NCI-H69 (cell line): ENCODE data around the gene KSR2.
A peak's percentile ranks its signal among the peaks of the same experiment; 100 is the strongest.
"Not testable (repeated sequence)": the region's sequence is repeated elsewhere in the genome, so short reads cannot be mapped to it uniquely, and the experiment has no call there.

Experiments
- DNase-seq: peaks from one replicate; lab custom pipeline; 2025; lab: John Stamatoyannopoulos, UW

The KSR2 gene

DNA sequence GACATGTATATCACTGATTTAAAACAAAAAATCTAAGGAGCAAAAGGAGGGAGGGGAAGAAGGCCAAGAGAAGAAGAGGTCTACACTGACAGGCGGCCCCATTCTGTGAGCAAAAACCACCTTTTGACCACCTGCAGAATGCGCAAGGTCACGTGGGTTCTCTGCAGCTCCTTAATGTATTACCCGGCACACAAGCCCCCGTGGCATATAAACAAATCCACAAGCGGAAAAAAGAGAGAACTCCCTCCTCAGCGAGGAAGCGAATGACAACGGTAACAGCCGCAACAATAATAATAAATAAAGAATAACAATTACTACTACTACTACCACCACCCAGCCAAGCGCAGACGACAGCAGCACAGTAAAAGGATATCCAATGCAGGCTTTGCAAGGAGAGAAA lies 1.3 kb downstream of the KSR2 start:
- DNase-seq = peak; percentile 57

DNA sequence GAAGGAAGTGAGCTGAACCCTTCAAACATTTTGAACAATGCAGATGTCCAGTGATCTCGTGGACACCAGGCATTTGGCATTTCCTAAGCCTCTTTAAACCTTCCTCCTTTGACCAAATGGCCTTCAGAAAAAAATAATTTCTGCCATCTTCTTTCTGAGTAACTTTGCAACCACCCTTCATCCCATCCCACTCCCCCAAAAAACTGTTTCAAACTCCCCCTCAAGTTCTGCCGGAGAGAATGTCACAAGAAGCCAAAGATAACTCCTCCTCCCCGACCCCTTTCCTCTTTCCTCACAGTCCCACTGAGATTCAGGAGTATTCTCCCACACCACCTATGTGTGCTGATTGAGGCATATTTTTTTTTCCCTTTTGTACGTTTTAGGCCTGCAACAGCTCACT lies 1.7 kb downstream of the KSR2 start:
- peak; percentile 15 for DNase-seq

DNA sequence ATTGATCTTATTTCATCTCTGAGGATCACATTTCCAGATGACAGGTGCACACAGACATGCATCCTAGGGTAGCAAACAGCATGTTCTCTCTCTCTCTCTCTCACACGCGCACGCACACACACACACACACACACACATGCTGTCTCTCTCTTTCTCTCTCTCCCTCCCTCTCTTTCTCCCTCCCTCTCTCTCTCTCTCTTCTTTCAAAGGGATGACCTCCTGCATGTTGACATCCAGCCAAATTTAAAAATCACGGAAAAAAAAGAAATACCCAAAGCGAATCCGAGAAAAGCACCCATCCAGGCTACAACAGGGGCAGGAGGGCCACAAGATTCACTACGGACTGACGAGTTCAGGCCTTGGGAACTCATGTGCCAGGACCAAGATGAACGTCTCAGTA lies 2.3 kb downstream of the KSR2 start:
- DNase-seq = peak; percentile 13

DNA sequence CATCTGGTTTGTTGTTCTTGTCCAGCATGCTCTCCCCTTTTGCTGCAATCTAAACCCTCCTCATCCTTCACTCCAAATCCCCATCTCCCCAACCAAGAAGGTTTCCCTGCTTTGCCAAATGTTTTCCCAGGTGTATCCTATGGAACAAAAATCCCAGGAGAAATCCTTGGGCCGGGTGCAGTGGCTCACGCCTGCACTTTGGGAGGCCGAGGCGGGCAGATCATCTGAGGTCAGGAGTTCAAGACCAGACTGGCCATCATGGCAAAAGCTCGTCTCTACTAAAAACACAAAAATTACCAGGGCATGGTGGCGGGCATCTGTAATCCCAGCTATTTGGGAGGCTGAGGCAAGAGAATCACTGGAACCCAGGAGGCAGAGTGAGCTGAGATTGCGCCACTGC lies 5.0 kb downstream of the KSR2 start:
- DNase-seq = no peak

DNA sequence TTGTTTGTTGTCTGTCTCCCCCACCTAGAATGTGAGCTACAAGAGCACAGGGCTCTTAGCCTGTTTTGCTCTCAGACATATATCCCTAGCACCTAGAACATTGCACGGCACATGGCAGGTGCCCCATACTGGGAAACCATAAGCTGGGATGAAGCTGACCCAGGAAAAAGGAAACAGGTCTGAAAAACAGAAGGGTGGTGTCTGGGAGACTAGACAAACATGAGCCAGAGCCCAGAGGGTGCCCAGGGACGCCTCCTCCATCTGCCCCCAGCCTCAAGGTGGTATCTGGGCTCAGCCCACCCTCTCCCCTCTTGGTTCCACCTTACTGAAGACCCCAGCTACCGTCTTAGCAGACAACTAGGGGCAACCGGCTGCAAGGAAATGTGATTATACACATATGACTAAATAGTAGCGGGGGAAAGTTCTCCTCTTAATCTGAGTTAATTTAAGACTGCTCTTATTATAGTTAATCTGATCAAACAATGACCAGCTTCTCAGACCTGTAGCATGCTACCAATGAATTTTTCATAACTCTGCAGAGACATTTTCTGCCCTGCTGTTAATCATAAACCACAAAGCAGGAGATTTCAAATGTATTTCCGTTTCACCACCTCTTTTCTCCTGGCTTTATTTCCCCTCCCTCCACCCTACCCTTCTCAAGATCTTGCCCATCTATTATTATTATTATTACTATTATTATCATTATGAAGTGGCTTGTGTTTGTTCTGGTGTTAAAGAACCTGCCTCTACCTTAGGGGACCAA lies 31.9 kb downstream of the KSR2 start:
- no peak for DNase-seq

DNA sequence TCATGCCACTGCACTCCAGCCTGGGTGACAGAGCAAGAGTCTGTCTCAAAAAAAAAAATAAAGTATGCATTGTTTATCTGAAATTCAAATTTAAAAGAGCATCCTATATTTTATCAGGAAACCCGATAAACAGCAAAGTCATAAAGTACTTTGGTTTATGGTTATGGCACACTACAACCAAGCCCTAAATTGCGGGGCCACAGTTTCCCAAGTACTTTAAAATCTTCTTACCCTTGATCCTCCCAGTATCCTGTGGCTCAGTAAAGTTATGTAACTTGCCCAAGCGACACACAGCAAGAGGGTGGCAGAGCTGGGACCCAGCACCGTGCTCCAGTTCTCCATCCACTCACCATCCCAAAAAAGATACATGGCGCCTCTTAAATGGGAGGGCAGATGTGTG lies 35.2 kb downstream of the KSR2 start:
- no peak for DNase-seq

DNA sequence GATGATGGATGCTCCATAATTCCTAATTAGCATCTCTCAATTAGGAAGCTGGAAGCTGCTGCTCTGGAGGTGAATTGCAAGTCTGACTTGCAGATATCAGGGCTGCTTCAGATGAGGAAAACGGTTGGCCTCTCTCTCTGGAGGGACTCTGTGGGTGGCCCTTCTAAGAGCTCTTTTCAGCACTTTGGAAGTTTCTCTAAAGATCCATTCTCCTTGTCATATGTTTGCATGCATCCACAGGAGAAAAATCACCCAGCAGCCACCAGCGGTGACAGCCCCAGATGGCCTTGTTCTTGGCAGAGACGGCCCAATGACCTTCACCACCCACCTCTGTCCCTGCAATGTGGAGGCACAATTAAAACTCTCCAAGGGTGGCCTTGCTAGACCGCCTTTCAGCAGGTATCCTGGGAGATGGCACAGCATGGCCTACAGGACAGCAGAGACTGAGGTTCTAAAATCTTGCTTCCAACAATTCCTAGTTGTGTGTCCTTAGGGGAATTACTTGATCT lies 42.3 kb downstream of the KSR2 start:
- DNase-seq = no peak

DNA sequence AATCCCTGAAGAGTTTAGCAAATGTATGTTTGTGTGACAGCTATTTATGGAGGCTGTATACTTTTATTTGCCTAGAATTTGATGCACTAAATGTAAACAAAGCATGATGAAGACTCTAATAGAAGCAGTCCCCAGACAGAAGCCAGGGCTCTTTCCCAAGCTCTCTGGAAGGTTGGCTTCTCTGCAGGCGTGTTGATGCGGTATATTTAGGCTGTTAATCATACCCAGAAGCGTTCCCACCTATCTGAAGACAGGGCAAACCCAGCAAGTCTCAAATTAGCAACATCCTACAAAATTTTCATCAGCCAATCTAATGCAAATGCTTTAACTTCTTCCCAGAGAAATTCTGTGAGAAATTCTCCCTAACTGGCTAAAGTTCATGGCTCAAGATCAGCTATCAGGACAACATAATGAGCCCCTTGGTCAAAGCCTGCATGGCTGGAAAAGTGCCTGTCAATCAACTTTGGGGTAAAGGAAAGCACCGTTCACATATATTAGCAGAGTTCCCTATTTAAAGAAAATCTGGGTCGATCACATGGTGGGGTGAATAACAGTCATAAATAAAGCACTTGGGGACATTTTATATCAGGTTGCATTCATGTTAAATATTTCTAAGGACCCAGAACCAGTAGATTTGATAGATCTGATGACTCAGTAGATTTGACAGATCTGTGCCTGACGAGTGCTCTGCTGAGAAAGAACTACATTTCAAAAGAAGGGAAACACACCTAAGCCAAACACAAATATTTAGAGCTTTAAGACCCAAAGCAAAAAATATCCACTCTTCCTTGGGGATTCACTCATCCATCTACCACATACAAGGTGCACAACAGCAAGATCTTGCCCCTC lies 46.6 kb downstream of the KSR2 start:
- no peak for DNase-seq

DNA sequence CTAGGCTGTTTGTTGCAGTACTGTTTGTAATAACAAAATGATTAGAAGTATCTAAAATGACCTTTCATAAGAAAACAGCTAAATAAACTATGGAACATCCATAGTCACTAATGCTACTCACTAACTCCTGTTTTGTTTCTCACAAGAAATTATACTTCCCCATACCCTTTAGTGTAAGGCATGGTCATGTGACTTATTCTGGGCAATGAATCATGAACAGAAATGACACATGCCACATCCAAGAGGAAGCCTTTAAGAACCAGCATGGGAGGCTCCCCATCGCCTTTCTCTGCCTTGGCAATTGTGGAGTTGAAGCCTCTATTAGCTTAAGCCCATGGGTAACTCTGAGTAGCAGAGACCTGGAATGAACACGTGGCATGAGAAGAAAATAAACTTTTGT lies 49.3 kb downstream of the KSR2 start:
- no peak for DNase-seq

DNA sequence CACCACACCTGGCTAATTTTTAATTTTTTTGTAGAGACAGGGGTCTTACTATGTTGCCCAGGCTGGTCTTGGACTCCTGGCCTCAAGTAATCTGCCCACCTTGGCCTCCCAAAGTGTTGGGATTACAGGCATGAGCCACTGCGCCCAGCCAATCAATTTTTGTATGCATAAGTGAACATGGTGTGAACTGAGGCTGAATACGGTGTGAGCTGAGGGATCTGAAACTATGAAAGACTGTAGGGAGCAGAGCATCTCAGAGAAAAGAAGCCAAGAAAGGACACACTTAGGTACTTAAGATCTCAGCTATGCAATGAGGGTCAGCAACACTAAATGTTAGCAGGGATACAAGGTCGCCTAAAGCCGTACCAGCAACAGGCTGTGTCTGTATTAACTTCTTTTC lies 54.1 kb downstream of the KSR2 start:
- DNase-seq = no peak

DNA sequence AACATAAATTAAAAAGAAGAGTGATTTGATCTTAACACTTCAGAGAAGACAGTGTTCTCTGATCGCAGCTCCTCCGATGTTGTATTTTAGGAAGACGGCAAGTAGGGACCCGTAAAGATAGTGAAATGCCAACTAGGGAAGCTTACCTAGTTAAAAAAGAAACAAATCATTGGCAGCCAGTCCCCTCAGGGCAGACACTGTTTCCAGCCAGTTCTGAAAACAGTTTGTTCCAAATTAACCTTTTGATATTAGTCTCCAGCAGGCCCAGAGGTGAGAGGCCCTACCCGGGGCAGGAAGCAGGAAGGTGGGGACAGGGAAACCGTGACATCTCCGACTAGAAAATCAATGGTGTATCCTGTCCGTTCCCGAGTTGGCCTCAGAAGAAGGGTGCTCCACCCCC lies 56.0 kb downstream of the KSR2 start:
- DNase-seq = no peak

DNA sequence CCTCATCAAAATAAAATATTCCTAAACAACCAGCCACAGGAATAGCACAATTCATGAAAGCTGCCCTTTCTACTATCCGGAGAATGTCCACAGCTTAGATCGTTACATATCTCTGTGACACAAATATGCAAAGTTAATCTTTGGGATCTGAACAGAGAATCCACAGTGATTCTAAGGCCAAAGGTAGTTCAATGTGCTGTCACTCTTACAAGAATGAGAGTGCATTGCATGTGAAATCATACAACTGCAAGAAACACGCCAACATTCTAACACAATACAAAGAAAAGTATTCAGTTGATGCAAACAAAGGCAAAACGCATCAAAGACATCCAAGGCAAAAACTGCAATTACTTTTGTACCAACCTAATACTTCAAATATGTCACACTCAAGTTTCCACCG lies 60.4 kb downstream of the KSR2 start:
- no peak for DNase-seq

DNA sequence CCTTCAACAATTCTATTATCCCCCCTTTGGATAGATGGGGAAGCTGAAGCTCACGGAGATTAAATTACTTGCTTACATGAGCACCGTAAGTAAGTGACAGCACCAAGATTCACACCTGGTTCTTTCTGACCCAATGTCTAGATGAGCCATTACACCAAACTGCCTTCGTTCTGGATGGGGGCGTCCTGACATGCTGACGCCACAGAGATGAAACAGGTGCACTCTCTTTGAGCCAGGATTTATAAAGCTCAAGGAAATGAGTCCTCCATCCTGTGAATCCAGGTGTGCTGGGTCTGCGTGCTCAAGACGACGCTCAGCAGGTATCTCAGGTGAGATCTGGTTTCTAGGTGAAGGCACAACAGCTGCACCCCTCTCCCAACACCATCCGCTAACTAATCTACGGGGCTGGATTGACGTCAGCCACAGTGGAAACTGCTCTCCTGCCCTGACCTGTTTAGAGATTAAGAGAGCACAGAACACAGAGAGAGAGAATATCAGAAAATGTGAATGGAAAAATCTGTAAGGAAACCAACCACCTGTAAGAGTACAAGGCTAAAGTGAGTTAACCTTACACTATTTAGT lies 61.6 kb downstream of the KSR2 start:
- peak; percentile 53 for DNase-seq

DNA sequence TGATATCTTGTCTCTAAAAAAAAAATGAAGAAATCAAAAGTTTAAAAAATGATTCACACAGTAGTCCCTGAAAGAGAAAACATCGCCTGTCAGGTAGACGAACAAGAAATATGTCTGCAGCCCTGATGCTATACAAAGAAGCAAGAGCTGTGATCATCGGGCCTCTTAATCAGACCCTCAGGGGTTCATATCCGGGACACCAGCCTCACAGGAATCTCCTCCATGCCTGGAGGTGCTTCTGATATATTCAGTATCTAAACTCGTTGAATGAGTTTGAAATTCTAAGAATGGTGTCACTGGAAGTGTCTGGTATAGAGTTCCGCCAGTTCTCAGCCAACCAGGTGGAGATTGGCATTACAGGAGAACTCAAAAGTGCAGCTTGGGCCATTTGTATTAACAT lies 64.7 kb downstream of the KSR2 start:
- DNase-seq = no peak

DNA sequence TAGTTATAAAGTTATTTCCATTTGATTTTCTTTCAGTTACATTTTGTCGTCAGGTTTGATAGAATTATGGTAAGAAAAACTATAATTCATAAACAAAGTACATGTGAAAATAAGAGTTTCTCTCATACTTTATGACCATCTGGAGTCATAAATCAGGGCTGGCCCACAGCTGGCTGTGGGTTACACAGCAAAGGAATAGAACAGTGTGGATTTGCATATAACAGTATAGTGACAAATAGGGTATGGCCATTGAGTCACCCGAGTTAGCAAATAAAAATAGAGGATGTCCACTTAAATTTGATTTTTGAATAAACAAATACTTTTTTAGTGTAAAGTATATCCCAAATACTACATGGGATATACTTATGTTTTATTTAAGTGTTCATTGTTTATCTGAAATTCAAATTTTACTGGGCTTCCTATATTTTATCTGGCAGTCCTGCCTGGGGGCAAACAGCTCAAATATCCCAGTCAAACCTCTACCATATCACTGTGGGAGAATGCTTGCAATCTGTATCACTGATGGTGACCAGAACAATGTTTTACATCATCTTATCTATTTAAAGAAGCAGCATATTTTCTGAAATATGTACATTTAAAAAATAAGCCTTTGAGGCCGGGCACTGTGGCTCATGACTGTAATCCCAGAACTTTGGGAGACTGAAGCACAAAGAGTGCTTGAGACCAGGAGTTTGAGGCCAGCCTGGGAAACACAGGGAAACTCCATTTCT lies 65.5 kb downstream of the KSR2 start:
- no peak for DNase-seq

DNA sequence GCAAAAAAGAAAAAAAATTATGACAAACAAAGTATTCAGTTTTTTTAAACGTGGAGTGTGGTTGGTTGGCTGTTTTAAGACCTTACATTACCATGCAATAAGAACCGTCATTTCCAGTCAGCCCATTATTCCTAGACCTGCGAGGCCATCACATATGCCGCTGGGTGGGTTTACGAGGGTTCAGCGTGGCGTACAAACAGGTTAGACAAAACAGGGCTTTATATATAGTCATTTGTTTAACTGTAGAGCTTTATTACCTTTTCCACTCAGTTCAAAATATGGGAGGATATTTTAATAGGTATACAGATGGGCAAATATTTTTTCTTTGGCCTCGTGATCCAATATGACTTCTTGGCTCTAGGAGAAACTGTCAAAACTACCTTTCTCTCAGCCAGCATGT lies 67.2 kb downstream of the KSR2 start:
- no peak for DNase-seq

DNA sequence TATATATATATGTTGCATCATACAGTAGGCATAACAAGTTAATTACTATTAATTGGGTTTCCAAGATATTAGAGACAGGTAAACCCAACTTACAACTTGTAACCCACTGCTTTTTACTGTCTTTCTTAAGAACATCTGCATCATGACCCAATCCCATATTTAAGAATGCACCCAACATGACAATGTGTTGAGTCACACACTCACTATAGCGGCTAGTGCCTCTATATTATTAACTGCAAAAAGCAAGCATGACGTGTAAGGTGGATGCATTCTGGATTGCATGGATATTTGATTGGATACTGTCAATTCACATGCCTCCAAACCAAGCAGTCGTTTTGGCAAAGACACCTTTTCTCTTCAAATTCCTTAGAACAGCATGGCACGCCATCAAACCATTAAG lies 68.2 kb downstream of the KSR2 start:
- DNase-seq = no peak

DNA sequence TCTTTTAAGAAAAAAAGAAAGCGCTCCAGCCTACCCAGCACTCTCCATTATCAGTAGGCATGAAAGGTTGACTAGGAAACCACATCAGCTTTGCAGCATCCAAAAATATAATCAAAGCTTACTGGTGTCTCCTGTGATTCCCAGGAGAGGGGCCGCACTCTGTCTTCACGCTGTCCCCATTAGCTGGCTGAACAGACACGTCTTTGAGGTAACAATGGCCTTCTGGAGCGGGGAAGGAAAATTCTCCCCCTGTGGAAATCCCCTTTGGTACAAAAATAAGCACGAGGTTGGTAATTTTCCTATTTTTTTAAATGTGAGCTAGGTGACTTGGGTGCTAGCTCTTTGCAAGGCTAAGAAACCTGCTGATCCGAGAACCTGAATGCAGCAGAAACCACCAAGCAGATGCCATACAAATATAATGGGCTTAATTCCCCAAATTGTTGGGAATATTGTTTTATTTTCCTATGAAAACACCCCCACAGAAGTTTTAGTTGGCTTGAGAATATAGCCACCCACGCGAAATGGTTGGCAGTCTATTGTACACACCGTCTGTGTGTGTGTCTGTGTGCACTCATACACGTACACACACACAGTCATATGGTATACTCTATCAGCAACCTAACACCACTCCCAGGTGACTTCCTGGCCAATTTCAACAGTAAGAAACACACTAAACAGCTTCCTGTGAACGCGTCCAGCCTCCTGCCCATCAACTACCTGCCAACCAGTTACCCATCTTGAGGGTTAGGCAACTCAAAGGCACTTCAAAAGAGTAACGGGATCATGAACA lies 71.2 kb downstream of the KSR2 start:
- DNase-seq = no peak

DNA sequence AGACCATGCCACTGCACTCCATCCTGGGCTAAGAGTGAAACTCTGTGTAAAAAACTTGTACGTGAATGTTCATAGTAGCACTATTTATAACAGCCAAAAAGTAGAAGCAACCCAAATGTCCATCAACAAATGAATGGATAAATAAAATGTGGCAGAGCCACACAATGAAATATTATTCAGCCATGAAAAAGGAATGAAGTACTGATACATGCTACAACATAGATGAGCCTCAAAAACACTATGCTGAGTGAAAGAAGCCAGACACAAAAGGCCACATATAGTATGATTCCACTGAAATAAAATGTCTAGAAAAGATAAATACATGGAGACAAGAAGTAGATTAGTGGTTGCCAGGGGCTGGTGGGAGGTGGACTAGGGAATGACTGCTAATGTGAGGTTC lies 72.8 kb downstream of the KSR2 start:
- DNase-seq = no peak

DNA sequence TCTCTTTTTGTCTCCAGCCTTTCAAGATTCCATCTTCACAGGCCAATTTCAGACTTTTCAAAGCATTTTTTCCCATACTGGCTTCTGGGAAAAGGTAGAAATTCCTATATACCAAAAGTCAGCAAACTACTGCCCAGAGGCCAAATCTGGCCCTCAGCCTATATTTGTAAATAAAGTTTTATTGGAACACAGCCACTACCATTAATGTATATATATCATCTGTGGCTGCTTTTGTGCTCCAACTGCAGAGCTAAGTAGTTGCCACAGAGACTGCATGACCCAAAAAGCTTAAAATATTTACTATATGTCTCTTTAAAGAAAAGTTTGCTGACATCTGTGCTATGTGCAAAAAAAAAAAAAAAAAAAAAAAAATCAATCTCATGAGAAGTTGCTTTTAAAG lies 76.3 kb downstream of the KSR2 start:
- DNase-seq = no peak

DNA sequence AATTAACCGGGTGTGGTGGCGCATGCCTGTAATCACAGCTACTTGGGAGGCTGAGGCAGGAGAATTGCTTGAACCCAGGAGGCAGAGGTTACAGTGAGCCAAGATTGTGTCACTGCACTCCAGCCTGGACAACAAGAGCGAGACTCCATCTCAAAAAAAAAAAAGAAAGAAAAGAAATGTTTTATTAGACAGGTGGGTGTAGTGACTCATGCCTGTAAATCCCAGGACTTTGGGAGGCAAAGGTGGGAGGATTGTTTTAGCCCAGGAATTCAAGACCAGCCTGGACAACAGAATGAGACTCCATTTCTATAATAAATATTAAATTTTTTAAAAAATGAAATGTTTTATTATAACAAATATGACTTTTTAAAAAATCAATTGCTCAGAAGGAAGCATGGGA lies 77.5 kb downstream of the KSR2 start:
- not testable (repeated sequence) for DNase-seq

DNA sequence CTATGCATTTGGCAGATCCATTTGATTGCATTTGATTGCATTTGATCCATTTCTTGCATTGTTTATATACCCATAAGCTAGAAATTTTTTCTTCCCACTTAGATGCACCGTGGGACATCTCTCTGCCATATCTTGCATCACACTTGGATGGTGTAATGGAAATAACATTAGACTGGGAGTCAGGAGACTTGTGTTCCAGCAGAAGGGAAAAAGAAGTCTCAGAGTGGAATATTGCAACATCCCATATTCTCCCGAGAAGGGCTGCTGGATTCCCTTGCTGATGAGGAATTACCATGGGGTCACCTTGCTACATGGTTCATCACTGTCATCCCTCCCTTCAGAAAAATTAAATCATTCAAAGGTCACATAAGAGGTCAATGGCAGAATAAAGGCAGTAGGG lies 78.1 kb downstream of the KSR2 start:
- DNase-seq = no peak
